Mucosa of descending colon (tissue), 3 donors: Measurements from ENCODE around the gene TIMP3. TPM values are rescaled to one million over a fixed set of nuclear protein-coding genes. Genes with fewer than 3 reads are reported as not detected.

Source experiments
- ATAC-seq: fragments of 200-7000 bp; cut with Tn5 transposase; one replicate; pipeline ENCODE4 v1.9.1; 2020; ENCODE audit warnings: mild to moderate bottlenecking, moderate library complexity
- DNase-seq, 3 donors: peaks; one replicate each; pipeline ENCODE4 v3.0.0-alpha.2; 2020
- H3K36me3 ChIP-seq: fragments of 200-600 bp; one replicate; pipeline ENCODE4 v1.8.0; 2021; ENCODE audit warnings: low read depth, mild to moderate bottlenecking
- H3K4me1 ChIP-seq: fragments of 200-600 bp; one replicate; pipeline ENCODE4 v1.8.0; 2021; ENCODE audit warnings: low read depth, mild to moderate bottlenecking
- H3K4me3 ChIP-seq: fragments of 200-600 bp; one replicate; pipeline ENCODE4 v1.8.0; 2021; ENCODE audit warnings: mild to moderate bottlenecking
- H3K9me3 ChIP-seq: fragments of 200-600 bp; one replicate; pipeline ENCODE4 v1.8.0; 2021; ENCODE audit warnings: mild to moderate bottlenecking
- CTCF ChIP-seq: fragments of 200-600 bp; IDR thresholded peaks from one replicate; pipeline ENCODE4 v1.8.0; 2022; ENCODE audit warnings: antibody characterized with exemption, mild to moderate bottlenecking
- intact Hi-C, 2 donors: fragments of 100-400 bp; cut with DNase I in 1 of 2; cut with micrococcal nuclease in 1 of 2; formaldehyde crosslinking; loops; one replicate each; pipeline versions ENCODE4 v1.11.0 to v1.11.1; 2022; cut with DNase I, micrococcal nuclease
- total RNA-seq, 3 donors: library from RNA; stranded (reverse); fragmentation: NEBNext Ultra II Directional in 2 of 3; extraction: Animal tissue kit (Norgen Biotek cat#: 25700) in 2 of 3; gene quantifications; one replicate each; pipeline versions ENCODE4 v1.2.1 to v1.2.4, GENCODE V29; 2021 to 2023
- donor health status: DM: no; HTN: no; CAD: no; lungs with moderate emphysema.
- donor health status: DM: no; HTN: no; CAD: no.
- donor health status: DM: no; HTN: yes; CAD: no.

TIMP3 gene
- total RNA-seq, 3 donors from 2014 or later, result 14.4 to 193 (median 49.1) TPM

- TF ChIP-seq CTCF, result no peak
- no peaks in the 10 kb centered on the region for H3K9me3 ChIP-seq
- no peak for ATAC-seq
- no peak for DNase-seq
- H3K4me1 ChIP-seq, result peaks cover 2% of the 10 kb centered on the region
- no peaks in the 10 kb centered on the region for H3K36me3 ChIP-seq
- intact Hi-C loops, result no loop called here
- no peak overlapping the region for H3K4me3 ChIP-seq
Measured at GRCh38 chr22:32909581-32910428, 108.3 kb downstream of the TIMP3 start.

GRCh38 chr22:32910429-32910772, 108.9 kb downstream of the TIMP3 start:
- DNase-seq (no peak), ATAC-seq (no peak)
- no peak for TF ChIP-seq CTCF
- Histone ChIP-seq H3K4me1 (peaks cover 2% of the 10 kb centered on the region), H3K9me3 (no peaks in the 10 kb centered on the region), H3K36me3 (no peaks in the 10 kb centered on the region), H3K4me3 (no peak overlapping the region)
- intact Hi-C loops, result no loop called here

GRCh38 chr22:32911503-32911902, 110.0 kb downstream of the TIMP3 start:
- H3K9me3 ChIP-seq, result peaks cover 6% of the 10 kb centered on the region
- no peak for TF ChIP-seq CTCF
- H3K4me3 ChIP-seq, result no peak overlapping the region
- ATAC-seq, result no peak
- intact Hi-C loops, result no loop called here
- H3K36me3 ChIP-seq, result no peaks in the 10 kb centered on the region
- H3K4me1 ChIP-seq, result peaks cover 2% of the 10 kb centered on the region
- DNase-seq, result no peak
